Adrenal gland (tissue), 12 donors: Measurements from ENCODE around the gene SCAMP1. TPM values are rescaled to one million over a fixed set of nuclear protein-coding genes. Genes with fewer than 3 reads are reported as not detected.

Experiments used
- DNase-seq, 7 donors: peaks; one replicate each; pipeline ENCODE4 v3.0.0-alpha.2; 2019 to 2020
- H3K27ac ChIP-seq, 5 donors: fragments of 200-600 bp; sonication (generic) in 4 of 5; 1 replicate in 3 of 5; 2 replicates in 2 of 5; pipeline versions ENCODE4 v1.5.1 to v1.8.0; 2016 to 2020; ENCODE audit warnings: mild to moderate bottlenecking in 1 of 5
- H3K27me3 ChIP-seq: fragments of 200-600 bp; 2 replicates; pipeline ENCODE4 v1.8.0; 2021
- H3K36me3 ChIP-seq, 2 donors: fragments of 200-600 bp; replicated peaks in 1 of 2; 1 replicate in 1 of 2; 2 replicates in 1 of 2; pipeline versions ENCODE4 v1.5.1 to v1.8.0; 2018 to 2022
- H3K4me1 ChIP-seq, 2 donors: fragments of 200-600 bp; replicated peaks in 1 of 2; 1 replicate in 1 of 2; 2 replicates in 1 of 2; pipeline versions ENCODE4 v1.5.1 to v1.8.0; 2018 to 2021
- H3K4me3 ChIP-seq, 4 donors: fragments of 200-600 bp; sonication (generic) in 3 of 4; one replicate each; pipeline ENCODE4 v1.5.1; 2016 to 2018
- H3K9me3 ChIP-seq, 3 donors: fragments of 200-600 bp; sonication (generic) in 1 of 3; replicated peaks in 1 of 3; 1 replicate in 2 of 3; 2 replicates in 1 of 3; pipeline versions ENCODE4 v1.5.1 to v1.8.0; 2016 to 2021
- POLR2A ChIP-seq, 2 donors: fragments of 450-650 bp; IDR thresholded peaks; one replicate each; pipeline ENCODE4 v1.6.1; 2017; ENCODE audit warnings: antibody characterized with exemption in 2 of 2, mild to moderate bottlenecking in 2 of 2, moderate library complexity in 1 of 2
- WGBS, 4 donors: extraction: QIAGEN DNeasy Blood & Tissue Kit in 2 of 4; methylation state at CpG; one replicate each; pipeline versions ENCODE4 v1.1.5 to v1.1.7; 2013 to 2017; 5-methylcytosine and 5-hydroxymethylcytosine counted together
- intact Hi-C, 2 donors: fragments of 100-400 bp; cut with DNase I; formaldehyde crosslinking; loops; one replicate each; pipeline versions ENCODE4 v1.14.1 to v1.15.0; 2022 to 2023
- polyA plus RNA-seq, 3 donors: library from polyadenylated mRNA; stranded (reverse); fragments of 200-250 nt in 2 of 3; fragments of 350-450 nt in 1 of 3; fragmentation: Illumina TruSeq in 1 of 3; extraction: RNeasy Lipid Tissue Mini Kit (QIAGEN cat#74804) in 1 of 3; gene quantifications; one replicate each; pipeline ENCODE4 v1.2.3, GENCODE V29; 2013 to 2014
- total RNA-seq, 9 donors: library from RNA; depleted of rRNA in 4 of 9; stranded (reverse); fragments of >200 nt in 4 of 9; fragments of 120-200 nt in 1 of 9; fragmentation: NEBNext Ultra II Directional in 1 of 9; extraction: Animal tissue kit (Norgen Biotek cat#: 25700) in 1 of 9; gene quantifications; one replicate each; pipeline versions ENCODE4 v1.1.0 to v1.2.4, GENCODE V29; 2013 to 2023
- TF ChIP-seq, protein P1 (sequence below), 6 experiments: fragments of 450-650 bp in 4 of 6; fragments of 200-600 bp in 2 of 6; sonication (generic) in 1 of 6; IDR thresholded peaks; 1 replicate in 5 of 6; 2 replicates in 1 of 6; pipeline versions ENCODE4 v1.5.1 to v1.8.0; 2016 to 2021; ENCODE audit warnings: antibody characterized with exemption in 6 of 6, mild to moderate bottlenecking in 2 of 6, moderate library complexity in 1 of 6
- donor health status: healthy with polysubstance abuse.
- donor health status: Bipolar disorder and iron deficiency.
- donor health status: DM: yes; HTN: yes; CAD: no.
- donor health status: DM: no; HTN: no; CAD: no.
- donor health status: DM: no; HTN: no; CAD: no.
- donor health status: DM: yes; HTN: yes; CAD: no.

Gene SCAMP1
- total and polyA plus RNA-seq, 12 donors = 5.6 to 40.2 (median 25.9) TPM

DNA sequence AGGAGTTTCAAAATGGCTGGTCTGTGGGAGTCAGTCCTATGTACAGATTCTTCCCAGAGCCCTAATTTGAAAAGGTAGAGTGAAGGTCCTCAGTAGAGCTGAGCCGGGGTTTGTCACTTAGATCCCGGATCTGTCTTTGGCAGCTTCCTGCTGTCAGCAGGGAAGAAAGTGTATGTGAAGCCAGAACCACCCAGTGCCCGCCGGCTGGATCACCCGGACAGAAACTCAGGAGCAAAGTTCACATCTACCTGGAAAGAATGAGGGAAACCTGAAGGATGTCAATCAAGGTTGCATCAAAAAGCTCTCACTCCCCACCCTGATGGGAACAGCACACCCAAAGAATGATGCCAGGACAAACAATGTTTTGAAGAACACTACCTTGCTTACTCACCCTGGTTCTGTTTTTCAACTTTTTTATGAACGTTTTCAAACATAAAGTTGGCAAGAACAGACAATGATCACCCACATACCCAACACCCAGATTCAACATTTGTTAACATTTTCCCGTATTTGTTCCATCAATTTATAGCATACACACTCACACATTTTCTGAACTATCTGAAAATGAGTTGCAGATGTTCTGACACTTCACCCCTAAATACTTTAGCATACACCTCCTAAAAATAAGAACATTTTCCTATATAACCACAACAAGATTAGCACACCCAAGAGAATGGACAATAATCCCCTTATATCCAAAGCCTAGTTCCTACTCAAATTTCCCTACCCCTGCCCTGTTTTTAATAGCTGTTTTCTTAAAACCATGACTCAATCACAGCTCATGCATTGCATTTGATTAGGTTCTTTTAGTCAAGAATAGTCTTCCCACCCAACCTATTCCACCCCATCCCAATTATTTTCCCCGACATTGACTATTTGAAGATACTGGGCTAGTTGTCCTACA, 154.3 kb downstream of the SCAMP1 start:
- H3K36me3 ChIP-seq = no peaks in the 10 kb centered on the region
- intact Hi-C loops = no loop called here
- H3K9me3 ChIP-seq = no peaks in the 10 kb centered on the region
- H3K4me3 ChIP-seq = no peak overlapping the region
- TF ChIP-seq POLR2A (IDR thresholded peaks at IDR 0.05) = no peak
- TF ChIP-seq, protein P1, sequence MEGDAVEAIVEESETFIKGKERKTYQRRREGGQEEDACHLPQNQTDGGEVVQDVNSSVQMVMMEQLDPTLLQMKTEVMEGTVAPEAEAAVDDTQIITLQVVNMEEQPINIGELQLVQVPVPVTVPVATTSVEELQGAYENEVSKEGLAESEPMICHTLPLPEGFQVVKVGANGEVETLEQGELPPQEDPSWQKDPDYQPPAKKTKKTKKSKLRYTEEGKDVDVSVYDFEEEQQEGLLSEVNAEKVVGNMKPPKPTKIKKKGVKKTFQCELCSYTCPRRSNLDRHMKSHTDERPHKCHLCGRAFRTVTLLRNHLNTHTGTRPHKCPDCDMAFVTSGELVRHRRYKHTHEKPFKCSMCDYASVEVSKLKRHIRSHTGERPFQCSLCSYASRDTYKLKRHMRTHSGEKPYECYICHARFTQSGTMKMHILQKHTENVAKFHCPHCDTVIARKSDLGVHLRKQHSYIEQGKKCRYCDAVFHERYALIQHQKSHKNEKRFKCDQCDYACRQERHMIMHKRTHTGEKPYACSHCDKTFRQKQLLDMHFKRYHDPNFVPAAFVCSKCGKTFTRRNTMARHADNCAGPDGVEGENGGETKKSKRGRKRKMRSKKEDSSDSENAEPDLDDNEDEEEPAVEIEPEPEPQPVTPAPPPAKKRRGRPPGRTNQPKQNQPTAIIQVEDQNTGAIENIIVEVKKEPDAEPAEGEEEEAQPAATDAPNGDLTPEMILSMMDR (IDR thresholded peaks at IDR 0.05) = no peak
- DNase-seq = no peak
- H3K27me3 ChIP-seq = no peaks in the 10 kb centered on the region
- 86 to 95% (median 92%) methylated on average over 8 of the region's 8 CpGs for WGBS, 4 donors
- no peak overlapping the region for H3K27ac ChIP-seq
- H3K4me1 ChIP-seq = peaks cover 22 to 36% of the 10 kb centered on the region in 2 donors

DNA sequence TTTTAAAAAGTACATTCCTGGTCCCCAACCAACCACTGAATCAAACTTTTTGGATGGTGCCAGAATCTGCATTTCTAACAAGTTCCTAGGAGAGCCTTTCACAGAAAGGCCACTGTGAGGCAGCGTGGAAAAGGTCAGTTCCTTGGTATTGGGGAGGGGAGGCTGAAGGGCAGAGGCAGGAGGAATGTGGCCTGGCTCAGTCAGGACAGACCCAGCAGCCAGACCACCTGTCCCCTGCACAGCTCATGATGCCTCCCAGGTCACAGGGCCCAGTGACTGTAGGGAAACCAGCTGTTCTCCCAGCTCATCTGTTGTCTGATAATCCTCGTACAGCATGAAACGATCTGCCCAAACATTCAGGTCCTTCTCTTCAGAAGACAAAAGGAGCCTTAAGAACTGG, 155.3 kb downstream of the SCAMP1 start:
- H3K36me3 ChIP-seq = no peaks in the 10 kb centered on the region
- WGBS, 4 donors = 93 to 97% (median 94%) methylated on average over 3 of the region's 3 CpGs
- H3K9me3 ChIP-seq = no peaks in the 10 kb centered on the region
- no peak overlapping the region for H3K4me3 ChIP-seq
- intact Hi-C loops = no loop called here
- DNase-seq = no peak
- H3K4me1 ChIP-seq = peaks cover 13 to 27% of the 10 kb centered on the region in 2 donors
- TF ChIP-seq, protein P1 (IDR thresholded peaks at IDR 0.05) = no peak
- no peak for TF ChIP-seq POLR2A (IDR thresholded peaks at IDR 0.05)
- no peak overlapping the region for H3K27ac ChIP-seq
- H3K27me3 ChIP-seq = no peaks in the 10 kb centered on the region

DNA sequence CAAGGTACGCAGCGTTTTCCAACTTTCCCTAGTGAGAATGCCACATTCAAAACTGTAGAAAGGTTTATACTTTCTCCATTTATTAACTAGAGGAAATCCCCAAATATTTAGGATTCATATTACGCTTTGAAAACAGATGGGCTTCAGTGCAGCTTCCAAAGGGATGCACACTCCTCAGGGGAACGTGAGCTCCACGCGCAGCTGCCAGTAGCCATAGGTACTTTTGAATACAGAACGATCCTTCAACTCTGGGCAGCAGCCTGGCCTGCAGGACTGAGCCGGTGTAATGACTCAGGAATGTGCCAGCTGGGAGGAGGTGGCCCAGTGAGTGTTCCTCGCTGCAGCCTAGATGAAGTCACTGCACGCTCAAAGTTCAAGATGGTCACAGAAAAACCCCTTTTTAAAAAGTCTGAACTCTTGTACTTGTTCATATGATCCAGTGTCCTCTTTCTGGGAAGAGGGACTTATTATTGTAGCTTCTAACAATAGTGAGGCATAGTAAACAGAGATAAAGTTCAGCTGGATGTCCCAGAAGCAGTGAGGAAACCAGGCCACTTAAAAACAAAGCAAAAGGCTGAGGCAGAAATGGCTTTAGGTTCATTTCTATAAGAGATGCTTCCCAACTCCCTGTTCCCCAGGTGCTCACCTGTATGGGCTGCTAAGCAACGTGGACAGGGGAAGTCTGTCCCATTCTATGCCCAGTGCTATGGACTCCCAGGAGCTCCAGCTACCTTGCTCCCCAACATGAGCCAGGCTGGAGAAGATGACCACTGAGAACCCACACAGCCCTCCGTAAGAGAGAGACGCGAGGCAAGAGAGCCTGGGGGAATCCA, 158.2 kb downstream of the SCAMP1 start:
- intact Hi-C loops = no loop called here
- peak in 1 of 2 donors; percentile 45 for TF ChIP-seq POLR2A (IDR thresholded peaks at IDR 0.05)
- TF ChIP-seq, protein P1 (IDR thresholded peaks at IDR 0.05) = no peak
- Histone ChIP-seq H3K36me3 (no peaks in the 10 kb centered on the region), H3K4me1 (peaks cover 16 to 39% of the 10 kb centered on the region in 2 donors), H3K27ac (peak overlapping the region in 3 of 5 donors; percentile 44 to 79 (median 67)), H3K4me3 (no peak overlapping the region), H3K9me3 (no peaks in the 10 kb centered on the region), H3K27me3 (no peaks in the 10 kb centered on the region)
- 64 to 68% (median 65%) methylated on average over 9 to 14 of the region's 14 CpGs for WGBS, 4 donors
- DNase-seq = peak; percentile 66 to 89 (median 85)
